H9 (cell line): ENCODE data around the gene MST1. TPM values are rescaled to one million over a fixed set of nuclear protein-coding genes. Genes with fewer than 3 reads are reported as not detected.

Experiments used
- DNase-seq: peaks from one replicate; pipeline ENCODE4 v3.0.0-alpha.2; 2017
- H2AFZ ChIP-seq: one replicate; pipeline ENCODE4 v1.6.1; 2013; ENCODE audit warnings: mild to moderate bottlenecking, low read length, control low read depth, moderate library complexity
- H2AK5ac ChIP-seq: 2 replicates; pipeline ENCODE4 v1.6.1; 2013; ENCODE audit warnings: low read length, control low read depth, mixed read lengths; ENCODE audit not compliant: insufficient read length
- H2BK120ac ChIP-seq: one replicate; pipeline ENCODE4 v1.6.1; 2013; ENCODE audit warnings: low read depth, mild to moderate bottlenecking, low read length, control low read depth, inconsistent platforms; ENCODE audit not compliant: poor library complexity, severe bottlenecking
- H2BK12ac ChIP-seq: 2 replicates; pipeline ENCODE4 v1.6.1; 2013; ENCODE audit warnings: low read length, control low read depth, mixed read lengths, low read depth; ENCODE audit not compliant: insufficient read length
- H2BK15ac ChIP-seq: 2 replicates; pipeline ENCODE4 v1.6.1; 2013; ENCODE audit warnings: low read depth, low read length, control low read depth
- H2BK20ac ChIP-seq: one replicate; pipeline ENCODE4 v1.6.1; 2013; ENCODE audit warnings: low read depth, mild to moderate bottlenecking, low read length, control low read depth, inconsistent platforms; ENCODE audit not compliant: poor library complexity, severe bottlenecking
- H2BK5ac ChIP-seq: 2 replicates; pipeline ENCODE4 v1.6.1; 2013; ENCODE audit warnings: low read length, control low read depth, mixed read lengths; ENCODE audit not compliant: insufficient read length
- H3K14ac ChIP-seq: 2 replicates; pipeline ENCODE4 v1.6.1; 2013; ENCODE audit warnings: low read length, control low read depth; ENCODE audit not compliant: insufficient read depth
- H3K18ac ChIP-seq: 2 replicates; pipeline ENCODE4 v1.6.1; 2013; ENCODE audit warnings: low read depth, mild to moderate bottlenecking, mixed read lengths, low read length, control low read depth; ENCODE audit not compliant: insufficient read length
- H3K23ac ChIP-seq: 2 replicates; pipeline ENCODE4 v1.6.1; 2013; ENCODE audit warnings: low read length, control low read depth, mixed read lengths, low read depth; ENCODE audit not compliant: insufficient read length
- H3K23me2 ChIP-seq: 2 replicates; pipeline ENCODE4 v1.6.1; 2013; ENCODE audit warnings: low read depth, mild to moderate bottlenecking, mixed read lengths, low read length, control low read depth; ENCODE audit not compliant: insufficient read length, poor library complexity, severe bottlenecking
- H3K27ac ChIP-seq: 2 replicates; pipeline ENCODE4 v1.5.1; 2013; ENCODE audit warnings: low read length, control low read depth, mixed read lengths, low read depth; ENCODE audit not compliant: insufficient read length
- H3K27me3 ChIP-seq: 2 replicates; pipeline ENCODE4 v1.6.1; 2013; ENCODE audit warnings: low read length, control low read depth, inconsistent platforms; ENCODE audit not compliant: insufficient read depth
- H3K4ac ChIP-seq: 2 replicates; pipeline ENCODE4 v1.6.1; 2013; ENCODE audit warnings: low read depth, mild to moderate bottlenecking, control low read depth, inconsistent platforms, low read length, moderate library complexity
- H3K4me1 ChIP-seq: 2 replicates; pipeline ENCODE4 v1.6.1; 2013; ENCODE audit warnings: low read length, control low read depth, inconsistent platforms; ENCODE audit not compliant: insufficient read depth
- H3K4me2 ChIP-seq: 2 replicates; pipeline ENCODE4 v1.6.1; 2013; ENCODE audit warnings: low read length, control low read depth, mixed read lengths; ENCODE audit not compliant: insufficient read length, insufficient read depth
- H3K56ac ChIP-seq: 2 replicates; pipeline ENCODE4 v1.6.1; 2013; ENCODE audit warnings: low read depth, mild to moderate bottlenecking, mixed read lengths, low read length, control low read depth; ENCODE audit not compliant: insufficient read length
- H3K79me1 ChIP-seq: 2 replicates; pipeline ENCODE4 v1.6.1; 2013; ENCODE audit warnings: low read depth, mild to moderate bottlenecking, moderate library complexity, low read length, control low read depth, inconsistent platforms; ENCODE audit not compliant: insufficient read depth, poor library complexity, severe bottlenecking
- H3K79me2 ChIP-seq: 2 replicates; pipeline ENCODE4 v1.6.1; 2013; ENCODE audit warnings: low read length, control low read depth, inconsistent platforms; ENCODE audit not compliant: insufficient read depth
- H3K9ac ChIP-seq: 2 replicates; pipeline ENCODE4 v1.6.1; 2013; ENCODE audit warnings: low read length, control low read depth, mixed read lengths; ENCODE audit not compliant: insufficient read length; ENCODE audit errors: extremely low read depth
- H3K9me3 ChIP-seq: one replicate; pipeline ENCODE4 v1.6.1; 2013; ENCODE audit warnings: low read depth, low read length, inconsistent platforms; ENCODE audit not compliant: control insufficient read depth
- H3T11ph ChIP-seq: one replicate; pipeline ENCODE4 v1.6.1; 2013; ENCODE audit warnings: mild to moderate bottlenecking, low read length, control low read depth, inconsistent platforms
- H4K20me1 ChIP-seq: one replicate; pipeline ENCODE4 v1.6.1; 2013; ENCODE audit not compliant: control insufficient read depth, insufficient read length, insufficient read depth
- H4K5ac ChIP-seq: 2 replicates; pipeline ENCODE4 v1.6.1; 2013; ENCODE audit warnings: low read depth, mild to moderate bottlenecking, mixed read lengths, low read length, control low read depth; ENCODE audit not compliant: insufficient read length
- H4K8ac ChIP-seq: replicated peaks from 2 replicates; pipeline ENCODE4 v1.6.1; 2013; ENCODE audit warnings: low read length, control low read depth, mixed read lengths, low read depth; ENCODE audit not compliant: insufficient read length
- H4K91ac ChIP-seq: 2 replicates; pipeline ENCODE4 v1.6.1; 2013; ENCODE audit warnings: low read depth, mild to moderate bottlenecking, moderate library complexity, mixed read lengths, low read length, control low read depth; ENCODE audit not compliant: insufficient read length
- H3K27ac Mint-ChIP-seq, 3 experiments: 2 replicates in 2 of 3; 3 replicates in 1 of 3; pipeline ENCODE4 v1.8.0; 2020 to 2021; ENCODE audit warnings: mixed read lengths in 3 of 3, mild to moderate bottlenecking in 1 of 3, moderate library complexity in 1 of 3
- H3K27me3 Mint-ChIP-seq: 2 replicates; pipeline ENCODE4 v1.8.0; 2021; ENCODE audit warnings: low read depth, mild to moderate bottlenecking, moderate library complexity, mixed read lengths
- H3K36me3 Mint-ChIP-seq, 3 experiments: 2 replicates in 2 of 3; 3 replicates in 1 of 3; pipeline ENCODE4 v1.8.0; 2020 to 2021; ENCODE audit warnings: low read depth in 3 of 3, mixed read lengths in 3 of 3; ENCODE audit not compliant: insufficient read depth in 1 of 3
- H3K4me1 Mint-ChIP-seq, 2 experiments: 2 replicates each; pipeline ENCODE4 v1.8.0; 2020; ENCODE audit warnings: mixed read lengths in 2 of 2
- H3K4me3 Mint-ChIP-seq, 2 experiments: 2 replicates in 1 of 2; 3 replicates in 1 of 2; pipeline ENCODE4 v1.8.0; 2020 to 2021; ENCODE audit warnings: mild to moderate bottlenecking in 2 of 2, mixed read lengths in 2 of 2, moderate library complexity in 1 of 2
- H3K9me3 Mint-ChIP-seq, 2 experiments: 2 replicates in 1 of 2; 3 replicates in 1 of 2; pipeline ENCODE4 v1.8.0; 2020; ENCODE audit warnings: mild to moderate bottlenecking in 2 of 2, mixed read lengths in 2 of 2, moderate library complexity in 1 of 2
- CTCF ChIP-seq: fragments of 200-600 bp; sonication (generic); conservative IDR thresholded peaks from 3 replicates; pipeline ENCODE4 v1.8.0; 2021; ENCODE audit warnings: antibody characterized with exemption, mild to moderate bottlenecking
- WGBS: extraction: QIAGEN DNeasy Blood & Tissue Kit; methylation state at CpG from one replicate; pipeline ENCODE4 v1.1.7; 2013; ENCODE audit warnings: missing lambda C conversion rate, low lambda C conversion rate, mixed read lengths; ENCODE audit not compliant: insufficient read length; ENCODE audit errors: extremely low coverage; 5-methylcytosine and 5-hydroxymethylcytosine counted together
- total RNA-seq: library from RNA; stranded (reverse); gene quantifications from 2 replicates; pipeline ENCODE4 v1.2.1, GENCODE V29; 2021

The MST1 gene
- total RNA-seq, 1 experiment from 2014 or later, result 8.9 TPM

- no CpG with 5 or more reads among the region's 20 CpGs for WGBS
- no peak overlapping the region for H2AK5ac ChIP-seq
- no peak overlapping the region for H4K8ac ChIP-seq
Measured at GRCh38 chr3:49723296-49723627, 34.0 kb upstream of the MST1 start.

More at GRCh38 chr3:49723296-49723627, 34.0 kb upstream of the MST1 start:
- H3K27ac ChIP-seq, result no peak overlapping the region
- peak overlapping the region; percentile 87 to 96 for H3K4me3 Mint-ChIP-seq
- no peak overlapping the region for H3K4ac ChIP-seq
- H3K27ac Mint-ChIP-seq, result peak overlapping the region; percentile 48 to 95 (median 80); a peak in 4 of 7 replicates
- no peak overlapping the region for H2AFZ ChIP-seq
- no peak for TF ChIP-seq CTCF
- H2BK120ac ChIP-seq, result no peak overlapping the region
- no peak overlapping the region for H3T11ph ChIP-seq
- no peaks in the 10 kb centered on the region for H3K79me2 ChIP-seq
- H3K36me3 Mint-ChIP-seq, result peaks cover 5 to 49% (median 41%) of the 10 kb centered on the region in 3 experiments; a peak in 6 of 7 replicates
- peaks cover 4% of the 10 kb centered on the region for H3K27me3 Mint-ChIP-seq
- H4K20me1 ChIP-seq, result no peaks in the 10 kb centered on the region
- H3K18ac ChIP-seq, result peak overlapping the region; percentile 73
- H3K79me1 ChIP-seq, result peaks cover 2% of the 10 kb centered on the region
- H4K5ac ChIP-seq, result no peak overlapping the region
- no peaks in the 10 kb centered on the region for H3K4me1 ChIP-seq
- no peak overlapping the region for H2BK15ac ChIP-seq
- peaks cover 25% of the 10 kb centered on the region for H3K23me2 ChIP-seq
- no peaks in the 10 kb centered on the region for H3K27me3 ChIP-seq
- H3K4me2 ChIP-seq, result peak overlapping the region; percentile 60
- no peaks in the 10 kb centered on the region for H3K9me3 ChIP-seq
- peak overlapping the region; percentile 83 for H3K9ac ChIP-seq
- H3K56ac ChIP-seq, result no peak overlapping the region
- peak overlapping the region; percentile 70 for H3K14ac ChIP-seq
- H2BK12ac ChIP-seq, result no peak overlapping the region
- H4K91ac ChIP-seq, result no peak overlapping the region
- H3K23ac ChIP-seq, result no peak overlapping the region
- H2BK20ac ChIP-seq, result no peak overlapping the region
- no peaks in the 10 kb centered on the region for H3K9me3 Mint-ChIP-seq
- DNase-seq, result peak; percentile 73
- peaks cover 18 to 22% of the 10 kb centered on the region in 2 experiments for H3K4me1 Mint-ChIP-seq
- H2BK5ac ChIP-seq, result no peak overlapping the region
